Peyer's patch (tissue), 4 donors: ENCODE measurements around the gene LMTK3. TPM values are rescaled to one million over a fixed set of nuclear protein-coding genes. Genes with fewer than 3 reads are reported as not detected.

Experiments used
- DNase-seq, 3 donors: peaks; one replicate each; pipeline ENCODE4 v3.0.0-alpha.2; 2017 to 2019
- H3K27ac ChIP-seq, 4 donors: fragments of 200-600 bp; sonication (generic); one replicate each; pipeline ENCODE4 v1.5.1; 2016 to 2019
- H3K27me3 ChIP-seq, 2 donors: fragments of 200-600 bp; sonication (generic); one replicate each; pipeline ENCODE4 v1.5.1; 2019
- H3K36me3 ChIP-seq, 3 donors: fragments of 200-600 bp; sonication (generic); one replicate each; pipeline ENCODE4 v1.5.1; 2016 to 2019
- H3K4me1 ChIP-seq, 4 donors: fragments of 200-600 bp; sonication (generic); one replicate each; pipeline ENCODE4 v1.5.1; 2016 to 2019
- H3K4me3 ChIP-seq, 4 donors: fragments of 200-600 bp; sonication (generic); 1 replicate in 3 of 4; 2 replicates in 1 of 4; pipeline ENCODE4 v1.5.1; 2016 to 2019; ENCODE audit warnings: mild to moderate bottlenecking in 1 of 4
- H3K9me3 ChIP-seq, 4 donors: fragments of 200-600 bp; sonication (generic); one replicate each; pipeline ENCODE4 v1.5.1; 2016 to 2019; ENCODE audit warnings: mild to moderate bottlenecking in 1 of 4
- POLR2A ChIP-seq, 2 donors: fragments of 450-650 bp; IDR thresholded peaks; one replicate each; pipeline ENCODE4 v1.5.1; 2017; ENCODE audit warnings: antibody characterized with exemption in 2 of 2, mild to moderate bottlenecking in 2 of 2, moderate library complexity in 2 of 2
- total RNA-seq, 4 donors: library from RNA; depleted of rRNA; stranded (reverse); fragments of >200 nt; gene quantifications; one replicate each; pipeline ENCODE4 v1.1.0, GENCODE V29; 2016
- TF ChIP-seq, protein P1 (sequence below), 6 experiments: fragments of 450-650 bp in 4 of 6; fragments of 200-600 bp in 2 of 6; sonication (generic) in 1 of 6; IDR thresholded peaks; one replicate each; pipeline ENCODE4 v1.5.1; 2017 to 2019; ENCODE audit warnings: antibody characterized with exemption in 6 of 6, mild to moderate bottlenecking in 3 of 6, moderate library complexity in 1 of 6

Gene LMTK3, protein sequence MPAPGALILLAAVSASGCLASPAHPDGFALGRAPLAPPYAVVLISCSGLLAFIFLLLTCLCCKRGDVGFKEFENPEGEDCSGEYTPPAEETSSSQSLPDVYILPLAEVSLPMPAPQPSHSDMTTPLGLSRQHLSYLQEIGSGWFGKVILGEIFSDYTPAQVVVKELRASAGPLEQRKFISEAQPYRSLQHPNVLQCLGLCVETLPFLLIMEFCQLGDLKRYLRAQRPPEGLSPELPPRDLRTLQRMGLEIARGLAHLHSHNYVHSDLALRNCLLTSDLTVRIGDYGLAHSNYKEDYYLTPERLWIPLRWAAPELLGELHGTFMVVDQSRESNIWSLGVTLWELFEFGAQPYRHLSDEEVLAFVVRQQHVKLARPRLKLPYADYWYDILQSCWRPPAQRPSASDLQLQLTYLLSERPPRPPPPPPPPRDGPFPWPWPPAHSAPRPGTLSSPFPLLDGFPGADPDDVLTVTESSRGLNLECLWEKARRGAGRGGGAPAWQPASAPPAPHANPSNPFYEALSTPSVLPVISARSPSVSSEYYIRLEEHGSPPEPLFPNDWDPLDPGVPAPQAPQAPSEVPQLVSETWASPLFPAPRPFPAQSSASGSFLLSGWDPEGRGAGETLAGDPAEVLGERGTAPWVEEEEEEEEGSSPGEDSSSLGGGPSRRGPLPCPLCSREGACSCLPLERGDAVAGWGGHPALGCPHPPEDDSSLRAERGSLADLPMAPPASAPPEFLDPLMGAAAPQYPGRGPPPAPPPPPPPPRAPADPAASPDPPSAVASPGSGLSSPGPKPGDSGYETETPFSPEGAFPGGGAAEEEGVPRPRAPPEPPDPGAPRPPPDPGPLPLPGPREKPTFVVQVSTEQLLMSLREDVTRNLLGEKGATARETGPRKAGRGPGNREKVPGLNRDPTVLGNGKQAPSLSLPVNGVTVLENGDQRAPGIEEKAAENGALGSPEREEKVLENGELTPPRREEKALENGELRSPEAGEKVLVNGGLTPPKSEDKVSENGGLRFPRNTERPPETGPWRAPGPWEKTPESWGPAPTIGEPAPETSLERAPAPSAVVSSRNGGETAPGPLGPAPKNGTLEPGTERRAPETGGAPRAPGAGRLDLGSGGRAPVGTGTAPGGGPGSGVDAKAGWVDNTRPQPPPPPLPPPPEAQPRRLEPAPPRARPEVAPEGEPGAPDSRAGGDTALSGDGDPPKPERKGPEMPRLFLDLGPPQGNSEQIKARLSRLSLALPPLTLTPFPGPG (N-terminal part only)
- 10 to 100 TPM in 2 of 4 donors, 1 to 10 TPM in 2; 8.2 to 17.6 (median 12.8) TPM for total RNA-seq

DNA sequence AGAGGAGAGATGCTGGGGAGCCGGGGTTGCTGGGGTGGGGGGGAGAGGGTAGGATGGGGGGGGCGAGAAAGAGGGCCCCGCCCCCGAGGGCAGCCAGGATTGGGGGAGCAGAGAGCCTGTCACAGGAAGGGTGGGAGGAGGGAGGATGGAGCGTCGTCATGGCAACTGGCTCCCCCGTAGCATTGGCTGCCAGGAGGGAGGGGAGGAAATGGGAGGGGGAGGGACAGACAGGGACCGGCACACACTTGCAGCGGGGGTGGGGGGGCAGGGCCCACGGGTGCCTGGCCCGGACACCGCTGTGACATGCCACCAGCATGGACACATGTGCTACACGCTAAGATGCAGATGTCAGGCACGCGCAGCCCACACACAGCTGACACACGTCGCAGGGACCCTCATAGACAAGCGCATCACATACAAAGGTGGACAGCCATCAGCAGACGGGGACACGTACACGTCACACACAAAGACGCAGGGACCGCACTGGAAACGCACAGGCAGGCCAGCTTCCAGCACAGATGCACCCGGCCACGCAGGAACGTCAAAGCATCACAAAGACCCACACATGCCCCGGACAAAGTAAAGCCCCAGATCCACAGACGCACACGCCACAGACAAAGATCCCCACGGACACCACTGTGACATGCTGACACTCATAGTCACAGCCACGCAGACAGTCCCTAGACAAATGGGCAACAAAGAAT is at the start of gene LMTK3:
Gene LMTK3, minus strand, starts transcription at position 36 of the 704 bp plus-strand sequence. CDS start 259 bp downstream, outside the sequence.
- H3K9me3 ChIP-seq: no peaks in the 10 kb centered on the region
- H3K27me3 ChIP-seq: peaks cover 0 to 9% of the 10 kb centered on the region in 2 donors
- TF ChIP-seq, protein P1, sequence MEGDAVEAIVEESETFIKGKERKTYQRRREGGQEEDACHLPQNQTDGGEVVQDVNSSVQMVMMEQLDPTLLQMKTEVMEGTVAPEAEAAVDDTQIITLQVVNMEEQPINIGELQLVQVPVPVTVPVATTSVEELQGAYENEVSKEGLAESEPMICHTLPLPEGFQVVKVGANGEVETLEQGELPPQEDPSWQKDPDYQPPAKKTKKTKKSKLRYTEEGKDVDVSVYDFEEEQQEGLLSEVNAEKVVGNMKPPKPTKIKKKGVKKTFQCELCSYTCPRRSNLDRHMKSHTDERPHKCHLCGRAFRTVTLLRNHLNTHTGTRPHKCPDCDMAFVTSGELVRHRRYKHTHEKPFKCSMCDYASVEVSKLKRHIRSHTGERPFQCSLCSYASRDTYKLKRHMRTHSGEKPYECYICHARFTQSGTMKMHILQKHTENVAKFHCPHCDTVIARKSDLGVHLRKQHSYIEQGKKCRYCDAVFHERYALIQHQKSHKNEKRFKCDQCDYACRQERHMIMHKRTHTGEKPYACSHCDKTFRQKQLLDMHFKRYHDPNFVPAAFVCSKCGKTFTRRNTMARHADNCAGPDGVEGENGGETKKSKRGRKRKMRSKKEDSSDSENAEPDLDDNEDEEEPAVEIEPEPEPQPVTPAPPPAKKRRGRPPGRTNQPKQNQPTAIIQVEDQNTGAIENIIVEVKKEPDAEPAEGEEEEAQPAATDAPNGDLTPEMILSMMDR (IDR thresholded peaks at IDR 0.05): no peak
- TF ChIP-seq POLR2A (IDR thresholded peaks at IDR 0.05): no peak
- DNase-seq: peak in 2 of 3 donors; percentile 77 to 85
- H3K36me3 ChIP-seq: no peaks in the 10 kb centered on the region
- peaks cover 0 to 25% (median 7%) of the 10 kb centered on the region in 4 donors for H3K4me1 ChIP-seq
- H3K27ac ChIP-seq: peak within 1 kb of the TSS in 1 of 4 donors; percentile 64
- H3K4me3 ChIP-seq: peak within 1 kb of the TSS; percentile 0 to 42 (median 35)

DNA sequence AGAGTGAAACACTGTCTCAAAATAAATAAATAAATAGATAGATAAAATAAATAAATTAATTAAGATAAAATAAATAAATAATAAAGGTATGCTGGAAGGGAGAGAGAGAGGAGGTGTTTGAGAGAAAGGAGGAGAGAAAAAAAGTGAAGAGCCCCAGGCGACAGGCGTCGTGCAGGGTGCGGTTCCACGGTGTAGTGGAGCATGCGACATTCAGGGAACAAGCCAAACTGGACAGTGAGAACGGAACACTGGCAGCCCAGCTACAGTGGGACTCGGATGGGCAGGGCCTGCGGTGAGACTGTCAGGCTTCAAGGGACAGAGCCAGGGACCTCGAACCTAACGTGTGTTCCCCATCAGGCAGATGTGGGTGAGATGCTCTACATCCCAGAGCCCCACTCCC is 49.8 kb upstream of the LMTK3 start:
- TF ChIP-seq POLR2A (IDR thresholded peaks at IDR 0.05): no peak
- TF ChIP-seq, protein P1 (IDR thresholded peaks at IDR 0.05): no peak
- no peak for DNase-seq
- H3K27me3 ChIP-seq: no peaks in the 10 kb centered on the region

DNA sequence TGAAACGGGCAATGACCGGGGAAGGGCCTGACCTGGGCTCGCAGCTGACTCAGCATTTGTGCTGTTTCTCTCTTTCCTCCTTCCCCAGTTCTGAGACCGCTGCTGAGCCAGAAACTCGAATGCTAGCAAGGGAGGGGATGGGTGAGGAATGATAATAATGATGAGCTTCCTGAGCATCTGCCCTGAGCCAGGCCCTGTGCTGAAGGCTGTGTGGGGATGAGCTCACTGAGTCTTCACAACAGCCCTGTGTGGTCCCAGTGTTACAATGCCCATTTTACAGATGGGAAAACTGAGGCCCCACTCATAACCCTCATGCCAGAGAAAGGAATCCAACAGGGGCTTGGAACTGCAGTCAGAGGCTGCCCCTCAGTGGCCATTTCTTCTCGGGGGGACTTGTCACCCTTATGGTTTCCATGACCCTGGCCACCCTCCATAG is 48.5 kb upstream of the LMTK3 start:
- H3K4me1 ChIP-seq: peaks cover 0 to 7% (median 1%) of the 10 kb centered on the region in 4 donors
- H3K9me3 ChIP-seq: no peaks in the 10 kb centered on the region
- no peaks in the 10 kb centered on the region for H3K36me3 ChIP-seq
- no peaks in the 10 kb centered on the region for H3K27me3 ChIP-seq
- no peak for DNase-seq
- H3K27ac ChIP-seq: no peak overlapping the region
- H3K4me3 ChIP-seq: no peak overlapping the region
- TF ChIP-seq, protein P1 (IDR thresholded peaks at IDR 0.05): no peak
- no peak for TF ChIP-seq POLR2A (IDR thresholded peaks at IDR 0.05)

More for the DNA sequence above, 49.8 kb upstream of the LMTK3 start:
- H3K4me3 ChIP-seq: no peak overlapping the region
- no peaks in the 10 kb centered on the region for H3K4me1 ChIP-seq
- no peaks in the 10 kb centered on the region for H3K9me3 ChIP-seq
- H3K27ac ChIP-seq: no peak overlapping the region
- H3K36me3 ChIP-seq: no peaks in the 10 kb centered on the region

DNA sequence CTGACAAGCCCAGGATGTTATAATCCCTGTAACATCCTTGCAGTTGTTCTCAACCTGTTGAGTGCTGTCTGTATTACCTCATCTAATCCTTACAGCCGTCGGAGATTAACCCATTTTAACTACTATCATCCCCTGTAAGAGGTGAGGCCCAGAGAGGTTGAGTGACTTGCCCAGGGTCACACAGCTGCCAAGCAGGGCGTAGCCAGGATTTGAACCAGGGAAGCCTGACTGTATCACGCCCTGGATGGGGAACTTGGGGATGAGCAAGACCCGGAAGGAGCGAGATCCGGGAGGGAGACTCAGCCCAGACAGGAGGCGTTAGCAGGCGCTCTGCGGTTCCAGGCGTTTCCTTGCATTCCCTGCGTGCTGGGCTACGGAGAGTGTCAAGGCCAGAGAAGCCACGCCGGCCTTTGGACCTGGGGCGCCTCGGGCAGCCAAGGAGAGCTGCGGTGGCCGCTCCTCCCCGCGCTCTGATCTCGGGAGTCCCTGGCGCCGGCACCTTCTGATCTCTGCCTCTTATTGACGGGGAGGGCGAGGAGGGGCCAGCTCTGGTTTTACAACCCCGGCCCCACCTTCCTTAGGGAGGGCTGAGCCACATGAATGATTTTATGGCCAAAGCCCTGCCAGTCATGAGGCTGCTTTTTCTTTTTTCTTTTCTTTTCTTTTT is 46.5 kb upstream of the LMTK3 start:
- peak in 1 of 2 donors; percentile 42 for TF ChIP-seq POLR2A (IDR thresholded peaks at IDR 0.05)
- TF ChIP-seq, protein P1 (IDR thresholded peaks at IDR 0.05): peak in 1 of 6 experiments; percentile 8
- H3K27me3 ChIP-seq: no peaks in the 10 kb centered on the region
- H3K9me3 ChIP-seq: no peaks in the 10 kb centered on the region
- H3K36me3 ChIP-seq: no peaks in the 10 kb centered on the region
- H3K4me1 ChIP-seq: peaks cover 0 to 20% (median 1%) of the 10 kb centered on the region in 4 donors
- H3K27ac ChIP-seq: peak overlapping the region in 3 of 4 donors; percentile 18 to 70 (median 60)
- H3K4me3 ChIP-seq: no peak overlapping the region
- peak in 2 of 3 donors; percentile 94 to 97 for DNase-seq
